Bone marrow (tissue), 2 donors: ENCODE results near the gene TEF.

Source experiments
- DNase-seq, 2 donors: peaks; one replicate each; lab custom pipeline; 2025; lab: John Stamatoyannopoulos, UW

Gene TEF

GRCh38 chr22:41381329-41382097 lies at the start of gene TEF:
TEF (plus strand) TSS chr22:41381942; CDS start chr22:41382045, 103 bp downstream.
- peak; percentile 86 to 88 for DNase-seq

GRCh38 chr22:41332217-41332939 lies 49.4 kb upstream of the TEF start:
- no peak for DNase-seq

GRCh38 chr22:41333806-41334205 lies 47.9 kb upstream of the TEF start:
- DNase-seq, result no peak

- no peak for DNase-seq
These were observed 47.5 kb upstream of the TEF start for GRCh38 chr22:41334215-41334614.

- no peak for DNase-seq
These were observed 46.6 kb upstream of the TEF start for GRCh38 chr22:41334951-41335635.

- no peak for DNase-seq
These were observed 43.0 kb upstream of the TEF start for GRCh38 chr22:41338614-41339212.

- DNase-seq, result no peak
These were observed 41.9 kb upstream of the TEF start for GRCh38 chr22:41339823-41340222.

GRCh38 chr22:41340357-41340756 lies 41.4 kb upstream of the TEF start:
- DNase-seq, result no peak

- no peak for DNase-seq
These were observed 40.7 kb upstream of the TEF start for GRCh38 chr22:41341012-41341411.

- no peak for DNase-seq
These were observed 39.8 kb upstream of the TEF start for GRCh38 chr22:41341990-41342389.

GRCh38 chr22:41343300-41343699 lies 38.4 kb upstream of the TEF start:
- DNase-seq, result no peak

- DNase-seq, result no peak
These were observed 38.0 kb upstream of the TEF start for GRCh38 chr22:41343717-41344116.

GRCh38 chr22:41344189-41344788 lies 37.5 kb upstream of the TEF start:
- DNase-seq, result no peak

- no peak for DNase-seq
These were observed 35.9 kb upstream of the TEF start for GRCh38 chr22:41345807-41346335.

- no peak for DNase-seq
These were observed 34.5 kb upstream of the TEF start for GRCh38 chr22:41347066-41347859.

- no peak for DNase-seq
These were observed 32.7 kb upstream of the TEF start for GRCh38 chr22:41348964-41349484.

- DNase-seq, result no peak
These were observed 31.7 kb upstream of the TEF start for GRCh38 chr22:41350087-41350486.

- no peak for DNase-seq
These were observed 30.7 kb upstream of the TEF start for GRCh38 chr22:41351011-41351410.

- no peak for DNase-seq
These were observed 29.7 kb upstream of the TEF start for GRCh38 chr22:41352058-41352457.

- no peak for DNase-seq
These were observed 27.7 kb upstream of the TEF start for GRCh38 chr22:41353862-41354575.
